GM20431 (cell line): ENCODE data around the gene BCAS3.
"Not testable (repeated sequence)": the region's sequence is repeated elsewhere in the genome, so short reads cannot be mapped to it uniquely, and the experiment has no call there.

ENCODE experiments used
- in situ Hi-C: fragments of 300-500 bp; cut with MseI, MboI; formaldehyde crosslinking; loops from one replicate; pipeline ENCODE4 v1.15.0; 2020; ENCODE audit warnings: low sequenced_read_pairs; ENCODE audit not compliant: unreplicated experiment

BCAS3 gene

DNA sequence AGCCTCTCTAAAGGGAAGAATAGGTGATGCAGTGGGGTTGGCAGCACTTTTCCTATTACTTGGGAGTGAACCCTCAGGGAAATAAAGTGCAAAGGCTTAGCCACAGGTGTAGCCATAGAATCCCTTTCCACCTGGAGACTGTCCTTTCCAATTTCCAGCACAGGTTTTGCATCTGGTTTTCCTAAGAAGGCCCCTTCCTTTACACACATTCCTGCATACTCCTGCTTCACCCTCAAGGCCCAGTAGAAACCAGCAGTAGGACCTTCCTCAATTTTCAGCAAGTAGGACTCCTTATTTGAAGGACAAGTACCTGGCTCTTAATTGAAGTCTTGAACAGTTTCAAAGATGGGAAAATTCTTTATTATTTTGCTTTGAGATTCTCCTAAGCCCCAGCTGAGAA is 550.2 kb downstream of the BCAS3 start:
- in situ Hi-C loops = no loop called here

DNA sequence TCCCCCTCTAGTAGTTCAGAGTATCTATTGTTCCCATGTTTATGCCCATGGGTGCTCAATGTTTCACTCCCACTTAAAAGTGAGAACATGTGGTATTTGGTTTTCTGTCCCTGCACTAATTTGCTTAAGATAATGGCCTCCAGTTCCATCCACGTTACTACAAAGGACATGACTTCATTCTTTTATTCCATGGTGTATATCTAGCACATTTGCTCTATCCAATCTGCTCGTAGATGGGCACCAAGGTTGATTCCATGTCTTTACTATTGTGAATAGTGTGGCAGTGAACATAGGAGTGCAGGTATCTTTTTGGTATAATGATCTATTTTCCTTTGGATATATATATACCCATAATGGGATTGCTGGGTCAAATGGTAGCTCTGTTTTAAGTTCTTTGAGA is 552.8 kb downstream of the BCAS3 start:
- in situ Hi-C loops = no loop called here

DNA sequence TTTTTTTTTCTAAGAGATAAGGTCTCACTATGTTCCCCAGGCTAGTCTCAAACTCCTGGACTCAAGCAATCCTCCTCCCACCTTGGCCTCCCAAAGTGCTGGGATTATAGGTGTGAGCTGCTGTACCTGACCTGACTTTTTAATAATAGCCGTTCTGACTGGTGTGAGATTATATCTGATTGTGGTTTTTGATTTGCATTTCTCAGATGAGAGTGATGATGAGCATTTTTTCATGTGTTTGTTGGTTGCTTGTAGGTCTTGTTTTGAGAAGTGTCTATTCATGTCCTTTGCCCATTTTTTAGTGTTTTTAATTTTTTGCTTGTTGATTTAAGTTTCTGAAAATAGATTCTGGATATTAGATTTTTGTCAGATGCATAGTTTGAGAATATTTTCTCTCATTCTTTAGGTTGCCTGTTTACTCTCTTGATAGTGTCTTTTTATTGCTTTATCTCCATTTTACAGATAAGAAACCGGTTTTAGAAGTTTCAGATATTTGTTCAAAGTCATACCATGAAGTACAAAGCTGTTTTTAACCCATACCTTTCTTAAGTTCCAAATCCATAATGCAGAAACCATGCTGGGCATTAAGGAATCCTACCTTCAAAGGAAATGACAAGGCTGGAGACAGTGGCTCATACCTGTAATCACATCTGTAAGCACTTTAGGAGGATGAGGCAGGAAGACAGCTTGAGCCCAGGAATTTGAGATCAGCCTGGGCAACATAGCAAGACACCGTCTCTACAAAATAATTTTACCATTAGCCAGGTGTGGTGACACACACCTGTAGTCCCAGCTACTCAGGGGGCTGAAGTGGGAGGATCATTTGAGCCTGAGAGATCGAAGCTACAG is 553.5 kb downstream of the BCAS3 start:
- in situ Hi-C loops = no loop called here

DNA sequence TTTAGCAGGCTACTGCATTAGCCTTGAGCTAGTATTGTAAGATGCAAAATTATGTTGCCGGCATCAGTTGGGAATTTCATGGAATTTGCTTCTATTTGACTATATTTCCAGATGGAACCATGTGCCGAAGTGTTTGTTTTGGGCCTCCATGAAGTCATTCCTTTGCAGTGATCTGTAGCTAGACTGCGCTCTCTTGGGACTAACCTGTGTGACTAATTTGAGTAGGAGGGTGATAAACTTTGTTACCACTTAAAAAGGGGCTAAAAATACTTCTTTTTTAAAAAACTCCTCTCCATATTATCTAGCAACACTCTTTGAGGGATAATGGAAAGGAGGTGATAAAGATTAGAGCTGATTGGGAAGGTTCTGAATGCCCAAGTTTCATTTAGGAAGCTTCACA is 555.2 kb downstream of the BCAS3 start:
- in situ Hi-C loops = no loop called here

DNA sequence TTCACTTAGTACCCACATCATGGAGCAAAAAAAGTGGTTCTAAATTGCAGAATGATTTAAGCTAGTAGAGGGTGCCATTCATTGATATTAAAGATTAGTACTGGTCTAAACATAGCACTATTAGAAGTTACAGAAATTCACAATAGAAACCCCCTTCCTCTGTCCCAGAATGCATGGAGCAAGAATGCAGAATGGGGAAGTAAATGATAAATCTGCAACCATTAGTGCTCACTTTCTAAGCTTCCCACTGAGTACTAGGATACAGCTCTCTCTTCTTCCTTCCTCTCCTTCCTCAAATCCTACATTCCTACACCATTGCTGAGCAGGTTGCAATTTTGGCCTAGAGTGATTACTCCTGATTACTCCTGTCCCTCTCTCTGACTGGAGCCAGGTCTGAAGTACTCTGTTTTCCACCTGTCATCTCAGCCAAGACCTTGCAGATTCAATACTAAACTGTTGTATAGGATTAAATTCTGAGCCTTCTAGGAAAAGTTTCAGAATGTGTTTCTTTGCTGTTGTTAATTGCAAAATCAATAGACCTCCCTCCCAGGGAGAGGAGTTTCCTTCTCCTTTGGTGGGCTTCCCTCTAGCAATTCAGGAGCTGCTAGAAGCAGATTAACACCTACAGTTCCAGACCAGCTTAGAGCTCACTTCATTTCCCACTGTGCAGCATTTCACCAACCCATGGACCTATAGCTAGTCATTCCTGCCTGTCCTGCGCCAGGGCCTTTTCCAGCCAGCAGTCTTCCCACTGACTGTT is 556.5 kb downstream of the BCAS3 start:
- in situ Hi-C loops = no loop called here

DNA sequence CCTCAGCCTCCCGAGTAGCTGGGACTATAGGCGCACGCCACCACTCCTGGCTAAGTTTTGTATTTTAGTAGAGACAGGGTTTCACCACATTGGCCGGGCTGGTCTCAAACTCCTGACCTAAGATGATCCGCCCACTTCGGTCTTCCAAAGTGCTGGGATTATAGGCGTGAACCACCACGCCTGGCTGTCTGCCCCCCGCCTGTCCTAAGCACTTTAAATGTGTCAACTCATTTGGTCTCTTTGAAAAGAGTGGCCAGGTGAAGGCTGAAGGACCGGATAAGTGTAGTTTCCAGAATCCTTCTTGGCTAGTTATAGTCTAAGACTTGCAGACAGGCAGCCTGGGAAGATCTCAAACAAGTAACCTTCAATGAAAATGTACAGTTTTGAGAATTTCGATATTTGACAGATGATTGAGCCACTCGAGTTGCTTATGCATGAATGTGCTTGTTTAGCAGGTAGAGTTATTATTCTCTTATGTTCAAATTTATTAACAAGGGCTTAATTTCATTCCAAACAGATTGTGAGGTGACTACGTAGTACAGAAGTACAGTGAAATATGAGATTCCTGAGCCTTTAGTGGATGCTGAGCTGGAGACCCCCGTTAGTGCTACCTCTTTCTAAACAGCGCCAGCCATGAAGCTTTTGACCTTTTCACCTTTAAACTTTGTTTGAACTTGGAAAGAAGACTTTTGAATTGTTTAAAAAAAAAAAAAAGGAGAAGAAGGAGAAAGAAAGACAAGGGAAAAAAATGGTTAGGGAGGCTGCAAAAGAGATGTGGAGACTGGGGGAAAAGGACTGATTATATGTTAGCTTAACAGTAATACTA is 557.6 kb downstream of the BCAS3 start:
- in situ Hi-C loops = no loop called here

DNA sequence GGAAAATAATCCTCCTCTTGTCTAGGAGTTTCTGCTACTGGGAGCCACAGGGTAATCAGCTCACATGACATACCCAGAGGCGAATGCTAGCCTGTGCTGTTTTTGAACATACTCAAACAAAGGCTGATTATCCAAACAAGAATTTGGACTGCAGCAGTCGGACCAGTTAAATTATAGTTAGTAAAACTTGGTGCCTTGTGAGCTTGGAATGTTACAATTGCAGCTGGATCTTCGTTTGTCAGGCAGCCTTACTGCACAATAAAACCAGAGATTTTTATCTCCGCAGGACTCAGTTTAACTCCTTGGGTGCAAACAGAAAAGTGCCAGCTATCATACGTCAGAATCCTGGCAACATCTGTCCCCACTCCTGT is 558.2 kb downstream of the BCAS3 start:
- in situ Hi-C loops = no loop called here

DNA sequence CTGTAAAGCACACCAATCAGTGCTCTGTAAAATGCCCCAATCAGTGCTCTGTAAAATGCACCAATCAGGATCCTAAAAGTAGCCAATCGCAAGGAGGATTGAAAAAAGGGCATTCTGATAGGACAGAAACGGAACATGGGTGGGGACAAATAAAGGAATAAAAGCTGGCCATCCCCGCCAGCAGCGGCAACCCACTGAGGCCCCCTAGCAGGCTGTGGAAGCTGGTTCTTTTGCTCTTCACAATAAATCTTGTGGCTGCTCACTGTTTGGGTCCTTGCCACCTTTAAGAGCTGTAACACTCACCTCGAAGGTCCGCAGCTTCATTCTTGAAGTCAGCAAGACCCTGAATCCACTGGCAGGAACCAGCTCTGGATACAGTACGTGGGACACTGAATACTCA is 559.6 kb downstream of the BCAS3 start:
- in situ Hi-C loops = no loop called here

DNA sequence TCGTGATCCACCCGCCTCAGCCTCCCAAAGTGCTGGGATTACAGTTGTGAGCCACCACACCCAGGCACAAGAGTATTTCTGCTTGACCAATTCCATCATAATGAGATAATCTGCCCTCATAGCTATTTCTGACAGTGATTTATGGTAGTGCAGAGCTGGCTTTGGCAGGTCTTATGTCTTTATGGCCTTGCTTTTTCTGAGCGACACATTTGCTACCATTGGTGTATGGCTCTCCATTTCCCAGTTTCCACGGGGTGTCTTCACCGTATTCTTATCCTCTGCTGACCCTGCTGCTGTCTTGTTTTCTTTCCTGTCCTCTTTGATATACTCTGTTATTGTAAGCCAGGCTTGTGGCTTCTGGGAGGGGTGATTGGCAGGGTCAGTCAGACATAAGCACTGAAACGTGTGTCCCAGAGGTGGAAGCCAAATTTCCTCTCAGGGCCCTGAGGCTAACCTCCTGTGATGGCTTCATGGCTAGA is 560.8 kb downstream of the BCAS3 start:
- in situ Hi-C loops = no loop called here

DNA sequence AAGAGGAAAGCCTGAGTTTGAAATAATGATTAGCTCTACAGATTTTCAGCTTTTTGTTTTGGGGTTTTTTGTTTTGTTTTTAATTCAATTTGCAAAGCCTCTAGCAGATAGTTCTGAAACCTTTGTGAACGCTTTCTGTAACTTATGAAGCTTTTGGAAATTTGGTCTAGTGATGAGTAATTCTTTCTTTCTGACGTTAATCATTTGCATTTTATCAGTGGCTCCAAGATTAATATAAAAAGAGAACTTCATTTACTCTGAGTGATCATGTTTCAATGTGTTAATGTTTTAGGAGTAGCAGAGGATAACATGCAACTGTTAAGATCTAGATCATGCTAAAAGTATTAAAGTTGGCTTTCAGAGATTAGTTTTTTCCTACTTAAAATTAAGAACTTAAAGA is 561.7 kb downstream of the BCAS3 start:
- in situ Hi-C loops = no loop called here

DNA sequence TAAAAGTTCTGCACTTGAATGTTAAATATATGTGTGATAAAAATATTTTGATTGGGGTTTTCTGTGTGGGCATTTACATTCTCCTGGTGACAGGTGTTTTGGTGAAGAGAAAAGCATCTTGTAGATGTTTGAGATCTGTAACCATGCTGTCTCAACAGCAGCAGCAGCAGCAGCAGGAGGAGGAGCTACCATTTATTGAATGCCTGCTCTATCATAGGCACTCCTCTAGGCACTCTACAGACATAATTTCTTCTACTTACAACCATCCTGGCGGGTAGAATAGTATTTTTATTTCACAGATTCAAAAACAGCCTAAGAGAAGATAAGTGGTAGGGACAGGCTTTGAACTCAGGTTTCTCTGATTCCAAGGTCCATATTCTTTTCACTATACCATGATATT is 562.3 kb downstream of the BCAS3 start:
- in situ Hi-C loops = no loop called here

DNA sequence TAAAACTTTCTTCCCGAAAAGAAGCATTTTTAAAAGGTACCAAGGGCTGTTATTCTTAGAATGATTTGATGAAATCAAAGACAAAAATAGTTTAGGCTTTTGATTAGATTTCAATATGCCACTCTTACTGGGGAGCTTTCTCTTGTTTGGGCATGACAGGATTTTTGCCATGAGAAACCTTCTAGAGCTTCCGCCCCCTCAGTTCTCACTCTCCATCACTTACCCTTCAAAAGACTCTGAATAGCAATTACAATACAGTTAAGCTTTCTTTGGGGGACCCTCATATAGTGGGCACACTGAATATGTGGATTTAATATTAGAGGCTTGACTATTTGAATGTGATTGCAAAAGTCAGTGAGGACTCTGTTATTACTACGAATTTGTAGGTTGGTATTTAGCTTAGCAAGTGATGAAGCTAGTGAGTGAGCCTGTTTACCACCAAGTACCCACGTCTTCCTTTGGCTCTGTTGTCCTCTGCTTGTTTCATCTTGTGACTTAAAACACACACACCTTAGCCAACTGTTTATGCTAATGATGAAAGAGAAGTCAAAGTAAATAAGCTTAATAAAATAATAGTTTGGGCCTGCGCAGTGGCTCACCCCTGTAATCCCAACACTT is 563.3 kb downstream of the BCAS3 start:
- in situ Hi-C loops = no loop called here

DNA sequence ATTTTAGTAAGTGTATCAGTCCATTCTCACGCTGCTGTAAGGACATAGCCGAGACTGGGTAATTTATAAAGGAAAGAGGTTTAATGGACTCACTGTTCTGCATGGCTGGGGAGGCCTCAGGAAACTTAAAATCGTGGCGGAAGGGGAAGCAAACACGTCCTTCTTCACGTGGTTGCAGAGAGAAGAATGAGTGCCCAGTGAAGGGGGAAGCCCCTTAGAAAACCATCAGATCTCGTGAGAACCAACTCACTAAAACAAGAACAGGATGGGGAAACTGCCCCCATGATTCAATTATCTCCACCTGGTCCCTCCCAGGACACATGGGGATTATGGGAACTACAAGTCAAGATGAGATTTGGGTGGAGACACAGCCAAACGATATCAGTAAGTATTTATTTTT is 567.3 kb downstream of the BCAS3 start:
- in situ Hi-C loops = not testable (repeated sequence)

DNA sequence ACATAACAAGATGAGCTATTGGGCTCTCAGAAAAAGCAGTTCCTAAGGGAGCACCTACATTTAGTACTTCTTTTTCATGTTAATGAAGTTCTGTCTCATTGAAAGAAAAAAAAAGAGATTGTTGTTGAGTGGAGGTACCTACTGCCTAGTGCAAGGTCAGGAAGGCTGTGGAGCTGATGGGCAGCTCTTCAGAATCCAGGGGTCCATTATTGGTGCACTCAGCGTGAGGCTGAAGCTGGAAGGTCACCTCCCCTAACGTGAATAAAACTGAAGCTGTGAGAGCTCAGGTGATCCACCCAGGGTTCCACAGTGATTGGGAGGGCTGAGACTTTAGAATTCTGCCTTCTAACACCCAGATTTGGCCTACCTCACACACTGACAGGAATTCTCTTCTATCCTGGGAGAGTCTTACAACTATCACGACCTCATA is 568.1 kb downstream of the BCAS3 start:
- in situ Hi-C loops = no loop called here

DNA sequence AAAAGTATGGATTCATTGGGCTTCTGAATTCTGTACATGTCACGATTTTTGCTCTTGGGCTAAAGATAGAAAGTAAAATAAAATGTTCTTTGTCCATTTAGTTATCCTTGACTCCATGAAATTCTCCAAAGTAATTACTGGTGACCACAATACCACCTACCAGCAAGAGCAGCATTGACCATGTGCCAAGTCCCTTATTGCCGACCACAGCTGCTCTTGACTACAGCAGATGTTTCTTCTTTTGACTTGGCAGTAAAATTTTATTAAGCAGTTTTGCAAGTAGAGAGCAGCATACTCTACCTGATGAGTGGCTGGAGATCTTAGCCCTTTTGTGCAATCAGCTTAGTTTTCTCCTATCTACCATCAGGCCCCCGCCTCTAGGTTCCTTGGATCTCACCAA is 569.8 kb downstream of the BCAS3 start:
- in situ Hi-C loops = no loop called here

DNA sequence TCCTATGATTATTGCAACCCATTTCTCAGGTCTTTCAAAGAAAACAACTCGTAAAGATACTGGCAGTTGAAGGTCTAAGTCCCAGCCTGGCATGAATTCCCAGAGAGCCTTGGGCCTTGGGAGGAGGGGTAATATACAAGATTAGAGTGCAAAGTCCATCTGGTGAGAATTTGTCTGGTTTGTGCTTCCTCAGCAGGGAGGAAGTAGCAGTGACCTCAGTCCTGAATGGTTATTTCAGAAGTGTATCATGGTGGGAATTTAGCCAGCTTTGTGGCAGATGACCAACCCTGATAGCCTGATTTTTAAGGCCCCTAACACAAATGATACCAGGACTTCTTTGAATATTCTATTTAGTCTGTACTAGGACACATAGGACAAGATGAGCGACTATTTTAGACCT is 570.7 kb downstream of the BCAS3 start:
- in situ Hi-C loops = no loop called here

DNA sequence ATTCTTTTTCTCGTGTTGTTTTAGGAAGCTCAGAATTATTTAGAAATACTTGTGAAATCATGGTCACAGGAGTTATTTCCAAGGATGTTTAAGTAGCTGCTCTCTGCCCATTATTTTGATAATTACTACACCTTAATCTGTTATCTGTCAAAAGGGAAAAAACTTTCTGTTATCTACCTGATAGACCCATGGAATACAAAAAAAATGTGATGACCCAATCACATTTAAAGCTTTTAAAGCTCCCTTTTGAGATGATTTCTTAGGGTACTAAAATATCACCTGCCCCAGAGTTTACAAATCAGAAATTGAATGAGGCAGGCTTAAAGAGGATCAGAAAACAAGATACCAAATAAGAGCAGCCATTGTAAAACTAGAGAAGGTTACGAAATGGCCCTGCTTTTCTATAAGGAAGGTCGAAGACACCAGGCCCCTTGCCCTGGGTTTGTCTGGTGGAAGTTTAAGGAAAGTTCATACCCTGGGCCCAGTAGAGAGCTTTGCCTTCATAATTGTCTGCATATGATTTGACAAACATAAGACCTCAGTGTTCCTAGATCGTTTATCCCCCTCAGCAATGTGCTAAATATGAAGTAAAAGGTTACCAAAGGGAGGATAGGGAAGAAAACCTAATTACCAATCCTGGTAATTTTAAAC is 572.1 kb downstream of the BCAS3 start:
- in situ Hi-C loops = no loop called here

DNA sequence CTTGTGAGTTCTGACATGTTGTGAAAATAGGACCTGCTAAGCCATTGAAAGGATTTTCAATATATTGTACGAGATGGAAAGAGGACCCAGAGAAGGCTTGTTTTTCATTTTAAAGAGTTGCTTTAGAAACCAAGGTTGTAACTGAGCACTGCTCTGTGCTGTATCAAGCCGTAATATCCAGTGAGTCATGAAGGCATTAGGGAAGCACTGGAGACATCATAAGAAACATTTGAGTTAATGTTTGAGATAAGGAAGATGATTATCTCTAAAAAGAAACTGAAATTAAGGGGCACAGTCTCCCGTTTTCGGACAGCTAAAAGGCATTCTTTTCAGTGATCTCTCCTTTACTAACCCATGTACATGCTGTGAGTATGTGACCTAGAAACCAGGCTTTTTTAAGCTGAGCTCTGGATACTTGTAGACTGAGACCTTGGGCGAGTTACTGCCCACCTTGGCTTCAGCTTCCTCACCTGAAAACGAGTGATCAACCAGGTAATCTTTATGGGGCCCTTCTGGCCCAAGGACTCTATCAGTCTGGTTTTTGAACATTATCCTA is 572.8 kb downstream of the BCAS3 start:
- in situ Hi-C loops = no loop called here
